Effector memory CD8-positive, alpha-beta T cell (primary cell): Measurements from ENCODE around the gene IFRD2.
"Not testable (repeated sequence)": the region's sequence is repeated elsewhere in the genome, so short reads cannot be mapped to it uniquely, and the experiment has no call there.

Source experiments
- ATAC-seq: fragments of 150-1000 bp; cut with Tn5 transposase; replicated peaks from 2 replicates; pipeline ENCODE4 v1.10.0; 2021; ENCODE audit warnings: mild to moderate bottlenecking, moderate library complexity
- DNase-seq, 3 experiments: peaks; one replicate each; pipeline ENCODE4 v3.0.0; 2021
- H3K27ac Mint-ChIP-seq, 2 donors: one replicate each; pipeline ENCODE4 v1.8.0; 2022; ENCODE audit warnings: mild to moderate bottlenecking in 2 of 2, mixed read lengths in 2 of 2, moderate library complexity in 2 of 2
- H3K27me3 Mint-ChIP-seq, 2 donors: one replicate each; pipeline ENCODE4 v1.8.0; 2022; ENCODE audit warnings: mixed read lengths in 2 of 2
- H3K36me3 Mint-ChIP-seq: one replicate; pipeline ENCODE4 v1.8.0; 2022; ENCODE audit warnings: mild to moderate bottlenecking, moderate library complexity, mixed read lengths; ENCODE audit not compliant: insufficient read depth
- H3K4me1 Mint-ChIP-seq, 2 donors: one replicate each; pipeline ENCODE4 v1.8.0; 2022; ENCODE audit warnings: low read depth in 2 of 2, mixed read lengths in 2 of 2
- H3K4me3 Mint-ChIP-seq, 2 donors: one replicate each; pipeline ENCODE4 v1.8.0; 2022; ENCODE audit warnings: mild to moderate bottlenecking in 2 of 2, mixed read lengths in 2 of 2, moderate library complexity in 2 of 2
- H3K9me3 Mint-ChIP-seq, 2 donors: one replicate each; pipeline ENCODE4 v1.8.0; 2022; ENCODE audit warnings: mixed read lengths in 2 of 2

IFRD2 gene

DNA sequence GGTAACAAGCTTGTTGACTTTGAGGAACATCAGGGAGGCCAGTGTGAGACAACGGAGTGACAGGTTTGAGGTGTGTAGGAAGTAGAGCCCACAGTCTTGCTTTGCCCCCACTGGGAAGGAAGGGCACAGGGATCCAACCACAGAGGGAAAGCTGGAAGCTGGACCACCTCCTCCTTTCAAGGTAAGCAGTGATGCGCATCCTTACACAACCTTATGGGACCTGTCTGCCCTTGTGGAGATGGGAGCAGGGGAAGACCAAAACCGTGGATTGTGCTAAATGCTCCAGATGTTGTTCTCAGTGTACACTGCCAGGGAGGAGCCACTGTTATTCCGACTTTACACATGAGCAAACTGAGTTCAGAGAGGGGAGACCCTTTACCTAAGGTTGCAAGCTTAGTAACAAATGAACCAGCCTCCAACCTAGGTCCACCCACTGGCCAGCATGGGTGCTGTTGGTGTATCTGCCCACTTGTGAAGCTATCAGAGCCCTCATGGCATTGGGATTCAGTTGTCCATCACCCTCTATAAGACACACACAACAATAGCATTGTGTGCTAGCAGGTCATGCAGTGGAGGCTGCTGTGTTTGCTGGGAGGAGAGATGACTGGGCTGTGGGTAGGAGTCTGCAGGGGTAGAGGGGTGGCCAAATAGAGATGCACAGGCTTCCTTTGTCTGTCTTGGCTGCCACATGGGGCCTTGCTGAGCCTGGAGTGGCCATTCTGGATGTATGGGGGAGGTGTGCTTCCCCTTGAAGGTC lies 13.9 kb downstream of the IFRD2 start:
- H3K4me1 Mint-ChIP-seq, result peaks cover 16 to 17% of the 10 kb centered on the region in 2 donors
- ATAC-seq (no peak), DNase-seq (no peak)
- no peak overlapping the region for H3K27ac Mint-ChIP-seq
- peaks cover 29 to 44% of the 10 kb centered on the region in 2 donors for H3K27me3 Mint-ChIP-seq
- peaks cover 12% of the 10 kb centered on the region for H3K36me3 Mint-ChIP-seq
- H3K4me3 Mint-ChIP-seq, result no peak overlapping the region
- H3K9me3 Mint-ChIP-seq, result no peaks in the 10 kb centered on the region

DNA sequence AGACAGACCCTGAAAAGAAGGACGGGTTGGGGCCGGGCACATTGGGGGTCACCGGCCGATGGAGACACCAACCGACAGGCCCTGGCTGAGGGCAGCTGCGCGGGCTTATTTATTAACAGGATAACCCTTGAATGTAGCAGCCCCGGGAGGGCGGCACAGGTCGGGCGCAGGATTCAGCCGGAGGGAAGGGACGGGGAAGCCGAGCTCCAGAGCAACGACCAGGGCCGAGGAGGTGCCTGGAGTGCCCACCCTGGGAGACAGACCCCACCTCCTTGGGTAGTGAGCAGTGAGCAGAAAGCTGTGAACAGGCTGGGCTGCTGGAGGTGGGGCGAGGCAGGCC lies 15.5 kb downstream of the IFRD2 start:
- no peak for DNase-seq
- ATAC-seq, result no peak
- Mint-ChIP-seq H3K27me3 (peaks cover 35 to 51% of the 10 kb centered on the region in 2 donors), H3K4me3 (no peak overlapping the region), H3K9me3 (no peaks in the 10 kb centered on the region), H3K36me3 (peaks cover 19% of the 10 kb centered on the region), H3K4me1 (peaks cover 22% of the 10 kb centered on the region in 2 donors), H3K27ac (no peak overlapping the region)

DNA sequence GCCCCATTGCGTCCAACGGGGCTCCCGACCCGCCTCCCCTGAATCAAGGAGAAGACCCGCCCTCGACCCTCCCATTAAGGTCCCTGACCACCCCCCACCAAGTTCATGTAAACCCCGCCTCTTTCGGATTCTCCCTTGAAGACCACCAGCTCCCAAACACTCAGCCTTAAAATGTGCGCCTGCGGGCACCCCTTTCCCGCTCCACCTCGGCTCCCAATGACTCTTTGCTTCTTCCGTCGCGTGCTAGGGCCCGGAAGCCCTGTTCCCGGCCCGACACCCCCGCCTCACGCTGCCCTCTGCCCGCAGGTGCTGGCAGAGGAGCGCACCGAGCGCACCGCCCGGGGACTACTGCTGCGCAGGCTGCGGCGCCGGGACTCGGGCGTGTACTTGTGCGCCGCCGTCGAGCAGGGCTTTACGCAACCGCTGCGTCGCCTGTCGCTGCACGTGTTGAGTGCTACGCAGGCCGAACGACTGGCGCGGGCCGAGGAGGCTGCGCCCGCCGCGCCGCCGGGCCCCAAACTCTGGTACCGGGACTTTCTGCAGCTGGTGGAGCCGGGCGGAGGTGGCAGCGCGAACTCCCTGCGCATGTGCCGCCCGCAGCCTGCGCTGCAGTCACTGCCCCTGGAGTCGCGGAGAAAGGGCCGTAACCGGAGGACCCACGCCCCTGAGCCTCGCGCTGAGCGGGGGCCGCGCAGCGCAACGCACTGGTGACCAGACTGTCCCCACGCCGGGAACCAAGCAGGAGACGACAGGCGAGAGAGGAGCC lies 16.1 kb downstream of the IFRD2 start:
- Mint-ChIP-seq H3K27me3 (peaks cover 35 to 51% of the 10 kb centered on the region in 2 donors), H3K9me3 (no peaks in the 10 kb centered on the region), H3K4me3 (peak overlapping the region; percentile 56 to 63), H3K36me3 (peaks cover 19% of the 10 kb centered on the region), H3K27ac (peak overlapping the region; percentile 23 to 49), H3K4me1 (peaks cover 22% of the 10 kb centered on the region in 2 donors)
- ATAC-seq (peak; percentile 30), DNase-seq (no peak)

DNA sequence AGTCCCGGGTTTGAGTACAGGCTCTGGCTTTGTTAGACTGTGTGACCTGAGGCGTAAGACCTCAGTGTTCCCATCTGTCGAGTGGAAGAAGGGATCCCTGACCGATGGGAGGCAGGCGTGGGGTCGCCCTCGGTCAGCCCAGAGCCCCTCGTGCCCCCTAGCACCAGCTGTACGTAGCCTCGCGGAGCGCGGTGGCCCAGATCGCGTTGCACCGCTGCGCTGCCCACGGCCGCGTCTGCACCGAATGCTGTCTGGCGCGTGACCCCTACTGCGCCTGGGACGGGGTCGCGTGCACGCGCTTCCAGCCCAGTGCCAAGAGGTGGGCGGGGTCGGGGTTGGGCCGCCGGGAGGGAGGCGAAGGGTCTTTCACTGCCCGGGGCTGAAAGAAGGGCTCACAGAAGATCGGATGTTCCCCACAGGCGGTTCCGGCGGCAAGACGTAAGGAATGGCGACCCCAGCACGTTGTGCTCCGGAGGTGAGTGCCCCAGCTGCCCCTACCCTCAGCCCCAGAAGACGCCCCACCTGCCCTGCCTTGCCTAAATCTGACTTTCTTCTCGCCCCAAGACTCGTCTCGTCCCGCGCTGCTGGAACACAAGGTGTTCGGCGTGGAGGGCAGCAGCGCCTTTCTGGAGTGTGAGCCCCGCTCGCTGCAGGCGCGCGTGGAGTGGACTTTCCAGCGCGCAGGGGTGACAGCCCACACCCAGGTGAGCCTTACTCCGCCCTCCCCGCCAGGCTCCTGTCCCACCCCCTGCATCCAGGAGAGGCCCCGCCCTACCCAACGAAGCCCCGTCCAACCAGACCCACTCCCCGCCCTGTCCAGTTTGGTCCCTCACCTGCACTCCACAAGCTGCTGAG lies 16.9 kb downstream of the IFRD2 start:
- no peak for DNase-seq
- ATAC-seq, result no peak

DNA sequence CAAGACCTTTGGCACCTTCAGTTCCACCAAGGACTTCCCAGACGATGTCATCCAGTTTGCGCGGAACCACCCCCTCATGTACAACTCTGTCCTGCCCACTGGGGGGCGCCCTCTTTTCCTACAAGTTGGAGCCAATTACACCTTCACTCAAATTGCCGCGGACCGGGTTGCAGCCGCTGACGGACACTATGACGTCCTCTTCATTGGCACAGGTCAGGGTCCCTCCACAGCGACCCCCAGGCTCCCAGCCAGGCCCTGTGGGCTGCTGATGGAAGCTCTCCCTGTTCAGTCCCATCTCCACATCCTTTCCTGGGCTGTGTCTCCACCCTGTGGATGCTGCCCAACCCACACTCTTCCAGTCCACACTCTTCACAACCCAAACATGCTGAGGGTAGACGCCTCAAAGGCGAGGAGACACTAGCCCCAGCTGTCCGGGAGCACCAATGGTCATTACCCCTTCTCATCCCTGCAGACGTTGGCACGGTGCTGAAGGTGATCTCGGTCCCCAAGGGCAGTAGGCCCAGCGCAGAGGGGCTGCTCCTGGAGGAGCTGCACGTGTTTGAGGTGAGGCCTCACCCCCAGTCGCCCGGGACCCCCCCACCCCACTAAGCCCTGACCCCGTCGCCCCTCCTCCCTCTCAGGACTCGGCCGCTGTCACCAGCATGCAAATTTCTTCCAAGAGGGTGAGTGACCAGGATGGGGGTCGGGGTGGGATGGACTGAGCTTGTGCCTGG lies 17.7 kb downstream of the IFRD2 start:
- H3K4me1 Mint-ChIP-seq, result peaks cover 22% of the 10 kb centered on the region in 2 donors

More for the DNA sequence above, 16.9 kb downstream of the IFRD2 start:
- Mint-ChIP-seq H3K9me3 (no peaks in the 10 kb centered on the region), H3K27ac (peak overlapping the region; percentile 23 to 49), H3K4me1 (peaks cover 22% of the 10 kb centered on the region in 2 donors), H3K27me3 (peaks cover 35 to 51% of the 10 kb centered on the region in 2 donors), H3K36me3 (peaks cover 21% of the 10 kb centered on the region), H3K4me3 (peak overlapping the region; percentile 56 to 63)

DNA sequence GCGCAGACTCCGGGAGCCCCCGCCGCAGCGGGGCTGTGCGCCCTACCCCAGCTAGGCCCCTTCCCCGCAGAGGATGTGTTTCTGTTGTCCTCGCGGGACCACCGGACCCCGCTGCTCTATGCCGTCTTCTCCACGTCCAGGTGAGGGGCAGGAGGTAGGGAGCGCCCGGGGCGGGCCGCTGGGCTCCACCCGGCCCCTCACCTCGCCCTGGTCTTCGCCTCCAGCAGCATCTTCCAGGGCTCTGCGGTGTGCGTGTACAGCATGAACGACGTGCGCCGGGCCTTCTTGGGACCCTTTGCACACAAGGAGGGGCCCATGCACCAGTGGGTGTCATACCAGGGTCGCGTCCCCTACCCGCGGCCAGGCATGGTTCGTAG lies 18.6 kb downstream of the IFRD2 start:
- peaks cover 22% of the 10 kb centered on the region for H3K36me3 Mint-ChIP-seq
- peak overlapping the region in 1 of 2 donors; percentile 83 for H3K4me3 Mint-ChIP-seq
- no peaks in the 10 kb centered on the region for H3K9me3 Mint-ChIP-seq
- ATAC-seq, result no peak
- DNase-seq, result no peak
- peak overlapping the region in 1 of 2 donors; percentile 15 for H3K27ac Mint-ChIP-seq
- peaks cover 22% of the 10 kb centered on the region in 2 donors for H3K4me1 Mint-ChIP-seq
- peaks cover 35 to 51% of the 10 kb centered on the region in 2 donors for H3K27me3 Mint-ChIP-seq

More for the DNA sequence above, 17.7 kb downstream of the IFRD2 start:
- Mint-ChIP-seq H3K9me3 (no peaks in the 10 kb centered on the region), H3K4me3 (peak overlapping the region; percentile 63 to 67), H3K36me3 (peaks cover 23% of the 10 kb centered on the region), H3K27me3 (peaks cover 35 to 51% of the 10 kb centered on the region in 2 donors), H3K27ac (peak overlapping the region in 1 of 2 donors; percentile 15)
- DNase-seq (peak; percentile 70 to 73 (median 71)), ATAC-seq (peak; percentile 46)

DNA sequence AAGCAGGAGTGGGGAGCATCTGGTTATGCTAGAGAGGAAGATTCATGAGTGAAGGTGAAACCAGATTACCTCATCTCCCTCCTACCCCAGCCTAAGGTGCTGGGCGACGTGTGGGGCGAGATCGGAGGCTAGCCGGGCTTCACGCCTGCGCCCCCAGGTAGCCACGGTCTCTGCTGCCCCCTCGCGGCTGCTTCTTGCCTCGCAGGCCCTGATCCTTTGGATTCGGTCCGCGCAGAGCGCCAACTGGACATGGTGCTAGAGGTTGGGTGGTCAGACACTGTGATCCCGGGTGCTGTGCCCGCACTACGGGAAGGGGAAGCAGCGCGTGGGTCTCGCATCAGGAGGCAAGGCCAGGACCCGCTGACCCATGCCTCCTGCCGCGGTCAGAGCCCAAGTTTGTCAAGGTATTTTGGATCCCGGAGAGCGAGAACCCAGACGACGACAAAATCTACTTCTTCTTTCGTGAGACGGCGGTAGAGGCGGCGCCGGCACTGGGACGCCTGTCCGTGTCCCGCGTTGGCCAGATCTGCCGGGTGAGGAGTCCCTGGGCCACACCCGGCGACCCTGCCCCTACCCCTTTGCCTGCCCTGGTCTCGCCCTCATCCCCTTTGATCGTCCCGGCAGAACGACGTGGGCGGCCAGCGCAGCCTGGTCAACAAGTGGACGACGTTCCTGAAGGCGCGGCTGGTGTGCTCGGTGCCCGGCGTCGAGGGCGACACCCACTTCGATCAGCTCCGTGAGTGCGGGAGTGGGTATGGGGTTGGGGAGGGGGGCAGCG lies 19.1 kb downstream of the IFRD2 start:
- Mint-ChIP-seq H3K4me1 (peaks cover 22% of the 10 kb centered on the region in 2 donors), H3K27me3 (peaks cover 35 to 49% of the 10 kb centered on the region in 2 donors), H3K36me3 (peaks cover 20% of the 10 kb centered on the region), H3K4me3 (peak overlapping the region; percentile 39 to 83), H3K9me3 (no peaks in the 10 kb centered on the region), H3K27ac (peak overlapping the region; percentile 55 to 89)
- ATAC-seq (peak; percentile 88), DNase-seq (peak; percentile 88 to 90 (median 90))

DNA sequence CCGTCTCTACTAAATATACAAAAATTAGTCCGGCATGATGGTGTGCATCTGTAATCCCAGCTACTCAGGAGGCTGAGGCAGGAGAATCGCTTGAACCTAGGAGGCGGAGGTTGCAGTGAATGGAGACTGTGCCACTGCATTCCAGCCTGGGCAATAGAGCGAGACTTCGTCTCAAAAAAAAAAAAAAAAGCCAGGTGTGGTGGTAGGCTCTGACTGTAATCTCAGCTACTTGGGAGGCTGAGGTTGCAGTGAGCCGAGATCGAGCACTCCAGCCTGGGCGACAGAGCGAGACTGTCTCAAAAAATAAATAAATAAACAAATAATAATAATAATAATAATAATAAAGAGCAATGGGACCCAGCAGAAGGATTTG lies 19.7 kb downstream of the IFRD2 start:
- DNase-seq, ATAC-seq, H3K27ac Mint-ChIP-seq, H3K9me3 Mint-ChIP-seq: not testable (repeated sequence)
- peak overlapping the region in 1 of 2 donors; percentile 39 for H3K4me3 Mint-ChIP-seq
- peaks cover 20% of the 10 kb centered on the region for H3K36me3 Mint-ChIP-seq
- H3K4me1 Mint-ChIP-seq, result peaks cover 22% of the 10 kb centered on the region in 2 donors
- peaks cover 31 to 43% of the 10 kb centered on the region in 2 donors for H3K27me3 Mint-ChIP-seq

DNA sequence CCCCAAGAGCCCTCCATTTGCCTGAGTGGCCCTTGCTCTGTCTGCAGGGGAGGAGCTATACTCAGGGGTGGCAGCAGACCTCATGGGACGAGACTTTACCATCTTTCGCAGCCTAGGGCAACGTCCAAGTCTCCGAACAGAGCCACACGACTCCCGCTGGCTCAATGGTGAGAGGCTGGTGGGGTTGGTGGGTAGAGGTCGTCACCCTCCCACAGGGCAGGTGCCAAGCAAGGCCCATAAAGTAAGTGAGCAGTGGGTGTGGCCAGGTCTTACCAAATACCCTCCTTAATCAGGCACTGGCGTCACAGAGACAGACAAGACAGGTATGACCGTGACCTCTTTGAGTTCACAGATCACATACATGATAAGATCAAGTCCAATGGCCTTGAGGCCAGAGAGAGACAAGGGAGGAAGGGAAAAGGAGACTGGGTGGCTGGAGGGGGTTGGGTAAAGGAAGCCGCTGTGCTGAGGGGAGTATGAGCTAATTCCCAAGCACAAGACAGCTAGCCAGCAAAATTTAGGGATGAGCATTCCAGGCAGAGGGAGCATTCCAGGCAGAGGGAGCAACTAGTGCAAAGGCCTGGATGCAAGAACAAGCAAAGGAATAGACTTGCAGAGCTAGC lies 20.8 kb downstream of the IFRD2 start:
- Mint-ChIP-seq H3K4me1 (peaks cover 22% of the 10 kb centered on the region in 2 donors), H3K4me3 (peak overlapping the region in 1 of 2 donors; percentile 27), H3K27ac (no peak overlapping the region), H3K9me3 (no peaks in the 10 kb centered on the region), H3K36me3 (peaks cover 20% of the 10 kb centered on the region), H3K27me3 (peaks cover 31 to 38% of the 10 kb centered on the region in 2 donors)
- ATAC-seq (no peak), DNase-seq (no peak)

DNA sequence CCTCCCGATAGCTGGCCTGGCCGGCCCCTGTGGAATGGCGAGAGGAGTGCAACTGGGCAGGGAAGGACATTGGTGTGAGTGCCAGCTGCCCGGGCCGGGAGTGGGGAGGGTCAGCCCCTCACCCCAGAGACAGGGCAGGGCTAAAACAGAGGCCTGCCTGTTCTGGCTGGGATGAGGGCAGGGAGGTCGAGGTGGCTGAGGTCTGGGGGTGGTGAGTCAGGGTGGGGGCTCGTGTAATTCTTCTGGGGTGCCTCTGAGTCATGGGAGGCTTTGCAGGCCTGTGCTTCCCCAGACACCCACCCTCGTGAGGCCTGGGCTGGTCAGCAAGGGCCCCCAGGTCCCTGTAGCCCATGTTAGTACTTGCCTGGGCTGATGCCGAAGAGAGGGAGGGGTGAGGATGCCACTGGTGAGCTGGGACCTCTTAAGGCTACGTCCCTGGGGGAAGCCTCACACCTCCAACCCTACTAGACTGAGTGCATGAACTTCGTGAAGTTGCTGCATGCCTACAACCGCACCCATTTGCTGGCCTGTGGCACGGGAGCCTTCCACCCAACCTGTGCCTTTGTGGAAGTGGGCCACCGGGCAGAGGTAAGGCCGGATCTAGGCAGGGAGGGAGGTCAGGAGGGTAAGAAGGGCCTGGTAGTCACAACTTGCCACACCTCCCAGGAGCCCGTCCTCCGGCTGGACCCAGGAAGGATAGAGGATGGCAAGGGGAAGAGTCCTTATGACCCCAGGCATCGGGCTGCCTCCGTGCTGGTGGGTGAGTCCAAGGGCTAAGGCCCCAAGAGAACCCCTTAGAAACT lies 21.6 kb downstream of the IFRD2 start:
- H3K27me3 Mint-ChIP-seq, result peaks cover 23 to 30% of the 10 kb centered on the region in 2 donors
- no peak for ATAC-seq
- H3K36me3 Mint-ChIP-seq, result peaks cover 20% of the 10 kb centered on the region
- peaks cover 16 to 19% of the 10 kb centered on the region in 2 donors for H3K4me1 Mint-ChIP-seq
- no peak overlapping the region for H3K4me3 Mint-ChIP-seq
- H3K27ac Mint-ChIP-seq, result no peak overlapping the region
- DNase-seq, result no peak
- H3K9me3 Mint-ChIP-seq, result no peaks in the 10 kb centered on the region

DNA sequence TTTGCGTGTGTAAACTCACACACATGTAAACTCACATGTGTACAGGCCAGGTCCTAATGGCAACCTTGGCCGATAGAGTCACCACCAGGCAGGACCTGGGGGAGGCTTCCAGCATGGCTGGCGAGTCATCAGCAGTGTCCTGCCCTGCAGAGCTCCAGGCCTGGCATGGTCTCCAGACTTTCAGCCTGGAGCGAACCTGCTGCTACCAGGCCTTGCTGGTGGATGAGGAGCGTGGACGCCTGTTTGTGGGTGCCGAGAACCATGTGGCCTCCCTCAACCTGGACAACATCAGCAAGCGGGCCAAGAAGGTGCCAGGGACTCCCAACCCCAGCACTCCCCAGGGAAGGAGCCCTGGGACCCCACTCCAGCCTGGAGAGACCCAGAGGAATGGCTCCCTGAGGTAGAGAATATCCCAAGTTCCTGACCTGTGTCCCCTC lies 22.2 kb downstream of the IFRD2 start:
- H3K9me3 Mint-ChIP-seq, result no peaks in the 10 kb centered on the region
- H3K27me3 Mint-ChIP-seq, result peaks cover 17 to 24% of the 10 kb centered on the region in 2 donors
- peaks cover 12 to 16% of the 10 kb centered on the region in 2 donors for H3K4me1 Mint-ChIP-seq
- H3K27ac Mint-ChIP-seq, result no peak overlapping the region
- no peak for ATAC-seq
- no peak overlapping the region for H3K4me3 Mint-ChIP-seq
- DNase-seq, result no peak
- peaks cover 19% of the 10 kb centered on the region for H3K36me3 Mint-ChIP-seq
